Fibroblast of lung (primary cell): Measurements from ENCODE around the gene NR2C1.

Experiments used
- CTCF ChIP-seq, 2 donors: IDR thresholded peaks in 1 of 2; conservative IDR thresholded peaks in 1 of 2; 1 replicate in 1 of 2; 2 replicates in 1 of 2; pipeline ENCODE4 v1.5.1; 2011 to 2012; ENCODE audit warnings: low read length in 2 of 2, control low read depth in 1 of 2, inconsistent platforms in 1 of 2, low read depth in 1 of 2, mild to moderate bottlenecking in 1 of 2
- EZH2 ChIP-seq: IDR thresholded peaks from 2 replicates; pipeline ENCODE4 v1.5.1; 2012; ENCODE audit warnings: low read length, control low read depth, mild to moderate bottlenecking; ENCODE audit errors: missing control alignments

GRCh38 chr12:95083471-95083870 is 10.1 kb upstream of the NR2C1 start:
- no peak for TF ChIP-seq CTCF (conservative IDR thresholded peaks at IDR 0.05 in 1 of 2, IDR thresholded peaks at IDR 0.05 in 1 of 2; ENCODE audit: low read depth in 1 of 2, low read length in 2 of 2)
- no peak for TF ChIP-seq EZH2
